IMR-90 (cell line): ENCODE measurements around the gene SCAF11. TPM values are rescaled to one million over a fixed set of nuclear protein-coding genes. Genes with fewer than 3 reads are reported as not detected.

Source experiments
- ATAC-seq: fragments of 200-7000 bp; cut with Tn5 transposase; 2 replicates; pipeline ENCODE4 v1.9.1; 2020; ENCODE audit warnings: low read depth, mild to moderate bottlenecking, moderate library complexity
- BruUV-seq: library from RNA; stranded (reverse); fragments of 400-500 nt; replicated peaks from 2 replicates; lab custom pipeline; 2021; lab: Mats Ljungman, UMichigan
- CTCF ChIA-PET: fragments of 300-600 bp; formaldehyde crosslinking; extraction: SDS; loops from one replicate; lab custom pipeline; 2021; ENCODE audit warnings: antibody characterized with exemption; lab: Yijun Ruan, JAX
- POLR2A ChIA-PET: fragments of 300-600 bp; sonication (Branson Sonifier 250); formaldehyde crosslinking; loops from one replicate; lab custom pipeline; 2022; ENCODE audit warnings: antibody characterized with exemption; ENCODE audit not compliant: unreplicated experiment; lab: Charles Lee
- DNase-seq: peaks from one replicate; pipeline ENCODE4 v3.0.0; 2013
- H2AFZ ChIP-seq: replicated peaks from 2 replicates; pipeline ENCODE3; 2013; ENCODE audit warnings: low read length, mild to moderate bottlenecking; ENCODE audit not compliant: poor library complexity
- H2AK5ac ChIP-seq: 2 replicates; pipeline ENCODE4 v1.6.1; 2013; ENCODE audit warnings: low read depth, low read length, inconsistent platforms
- H2AK9ac ChIP-seq: replicated peaks from 2 replicates; pipeline ENCODE3; 2013; ENCODE audit warnings: mild to moderate bottlenecking, low read depth, low read length, moderate library complexity; ENCODE audit not compliant: poor library complexity
- H2BK120ac ChIP-seq: 2 replicates; pipeline ENCODE4 v1.6.1; 2013; ENCODE audit warnings: low read depth, low read length, inconsistent platforms
- H2BK15ac ChIP-seq: 3 replicates; pipeline ENCODE4 v1.6.1; 2013; ENCODE audit warnings: low read depth, low read length, inconsistent platforms
- H2BK20ac ChIP-seq: 2 replicates; pipeline ENCODE4 v1.6.1; 2013; ENCODE audit warnings: low read depth, mild to moderate bottlenecking, inconsistent platforms, low read length, moderate library complexity
- H2BK5ac ChIP-seq: 2 replicates; pipeline ENCODE4 v1.6.1; 2013; ENCODE audit warnings: mild to moderate bottlenecking, low read depth, low read length, inconsistent platforms; ENCODE audit not compliant: poor library complexity, severe bottlenecking
- H3K14ac ChIP-seq: replicated peaks from 2 replicates; pipeline ENCODE4 v1.6.1; 2013; ENCODE audit warnings: low read depth, low read length, inconsistent platforms
- H3K18ac ChIP-seq: 2 replicates; pipeline ENCODE4 v1.6.1; 2013; ENCODE audit warnings: low read depth, low read length, control low read depth
- H3K23ac ChIP-seq: 2 replicates; pipeline ENCODE4 v1.6.1; 2013; ENCODE audit warnings: low read depth, low read length, inconsistent platforms
- H3K27ac ChIP-seq: 2 replicates; pipeline ENCODE4 v1.5.1; 2013; ENCODE audit warnings: mild to moderate bottlenecking, control low read depth, low read length; ENCODE audit not compliant: insufficient read depth
- H3K27me3 ChIP-seq: 2 replicates; pipeline ENCODE4 v1.6.1; 2013; ENCODE audit warnings: low read length; ENCODE audit not compliant: control insufficient read depth, insufficient read depth
- H3K36me3 ChIP-seq: 2 replicates; pipeline ENCODE4 v1.6.1; 2013; ENCODE audit warnings: low read length, mixed read lengths; ENCODE audit not compliant: control insufficient read depth, insufficient read depth
- H3K4ac ChIP-seq: 2 replicates; pipeline ENCODE4 v1.6.1; 2013; ENCODE audit warnings: low read depth, low read length, inconsistent platforms
- H3K4me1 ChIP-seq: 2 replicates; pipeline ENCODE4 v1.6.1; 2013; ENCODE audit warnings: low read length, mixed read lengths; ENCODE audit not compliant: control insufficient read depth, insufficient read depth
- H3K4me2 ChIP-seq: 2 replicates; pipeline ENCODE4 v1.6.1; 2013; ENCODE audit warnings: low read depth, mild to moderate bottlenecking, control low read depth, low read length, moderate library complexity
- H3K4me3 ChIP-seq: 2 replicates; pipeline ENCODE4 v1.5.1; 2013; ENCODE audit warnings: low read depth, mild to moderate bottlenecking, control low read depth, low read length, moderate library complexity; ENCODE audit not compliant: insufficient read depth
- H3K56ac ChIP-seq: 2 replicates; pipeline ENCODE4 v1.6.1; 2013; ENCODE audit warnings: low read length, inconsistent platforms; ENCODE audit not compliant: insufficient read depth; ENCODE audit errors: extremely low read depth
- H3K79me1 ChIP-seq, 2 experiments: 2 replicates each; pipeline ENCODE4 v1.6.1; 2013; ENCODE audit warnings: low read length in 2 of 2, inconsistent platforms in 1 of 2, low read depth in 1 of 2
- H3K9ac ChIP-seq: 2 replicates; pipeline ENCODE4 v1.6.1; 2013; ENCODE audit warnings: low read depth, low read length, control low read depth
- H3K9me1 ChIP-seq: 2 replicates; pipeline ENCODE4 v1.6.1; 2013; ENCODE audit warnings: low read length, inconsistent platforms; ENCODE audit not compliant: insufficient read depth
- H3K9me3 ChIP-seq: 2 replicates; pipeline ENCODE4 v1.6.1; 2013; ENCODE audit warnings: low read length; ENCODE audit not compliant: control insufficient read depth, insufficient read depth
- H4K20me1 ChIP-seq: 2 replicates; pipeline ENCODE4 v1.6.1; 2013; ENCODE audit warnings: low read length, inconsistent platforms; ENCODE audit not compliant: insufficient read depth
- H4K5ac ChIP-seq: 2 replicates; pipeline ENCODE4 v1.6.1; 2013; ENCODE audit warnings: mild to moderate bottlenecking, low read depth, low read length, control low read depth
- H4K8ac ChIP-seq, 2 experiments: 2 replicates each; pipeline ENCODE4 v1.6.1; 2013; ENCODE audit warnings: low read depth in 2 of 2, low read length in 2 of 2, control low read depth in 1 of 2, inconsistent platforms in 1 of 2
- H4K91ac ChIP-seq: 2 replicates; pipeline ENCODE4 v1.6.1; 2013; ENCODE audit warnings: low read depth, low read length, inconsistent platforms; ENCODE audit not compliant: insufficient read depth
- BHLHE40 ChIP-seq: fragments of 150-350 bp; IDR thresholded peaks from 2 replicates; pipeline ENCODE4 v1.6.1; 2016; ENCODE audit warnings: mild to moderate bottlenecking, low read depth, low read length
- CHD1 ChIP-seq: IDR thresholded peaks from 2 replicates; pipeline ENCODE4 v1.6.1; 2012; ENCODE audit warnings: low read depth, low read length, improper control_type of control experiment
- CTCF ChIP-seq: conservative IDR thresholded peaks from 2 replicates; pipeline ENCODE4 v1.5.1; 2012; ENCODE audit warnings: mild to moderate bottlenecking, low read depth, low read length, improper control_type of control experiment
- ELK1 ChIP-seq: fragments of 150-350 bp; IDR thresholded peaks from 2 replicates; pipeline ENCODE4 v1.6.1; 2016; ENCODE audit warnings: low read depth, mild to moderate bottlenecking, low read length, moderate library complexity, borderline replicate concordance
- MXI1 ChIP-seq: IDR thresholded peaks from 2 replicates; pipeline ENCODE4 v1.6.1; 2012; ENCODE audit warnings: low read depth, mild to moderate bottlenecking, low read length, moderate library complexity, borderline replicate concordance
- NFE2L2 ChIP-seq: fragments of 150-350 bp; IDR thresholded peaks from 2 replicates; pipeline ENCODE4 v1.6.1; 2016; ENCODE audit warnings: low read depth, mild to moderate bottlenecking, low read length
- POLR2A ChIP-seq: IDR thresholded peaks from 2 replicates; pipeline ENCODE4 v1.6.1; 2012; ENCODE audit warnings: mild to moderate bottlenecking, low read depth, low read length
- RAD21 ChIP-seq: IDR thresholded peaks from 2 replicates; pipeline ENCODE4 v1.6.1; 2012; ENCODE audit warnings: low read length, improper control_type of control experiment
- RFX5 ChIP-seq: IDR thresholded peaks from 2 replicates; pipeline ENCODE4 v1.8.0; 2012; ENCODE audit warnings: low read depth, mild to moderate bottlenecking, low read length, moderate library complexity
- USF2 ChIP-seq: fragments of 150-350 bp; IDR thresholded peaks from 2 replicates; pipeline ENCODE4 v1.6.1; 2017; ENCODE audit warnings: mild to moderate bottlenecking, antibody characterized with exemption, low read length, low read depth
- dilution Hi-C: fragments of 300-500 bp; cut with HindIII; formaldehyde crosslinking; loops from one replicate; pipeline ENCODE4 v1.14.3; 2018; ENCODE audit warnings: low sequenced_read_pairs; ENCODE audit not compliant: unreplicated experiment
- in situ Hi-C: fragments of 300-500 bp; cut with MboI; formaldehyde crosslinking; loops from 3 replicates; pipeline ENCODE4 v1.14.3; 2019; ENCODE audit warnings: low sequenced_read_pairs, inconsistent platforms, mixed read lengths
- intact Hi-C: fragments of 100-400 bp; cut with micrococcal nuclease; formaldehyde crosslinking; loops from 2 replicates; pipeline ENCODE4 v1.10.0; 2022
- polyA plus RNA-seq, 3 experiments: library from polyadenylated mRNA; depleted of rRNA; stranded (reverse); fragments of >200 nt; gene quantifications; 2 replicates each; pipeline ENCODE4 v1.2.3, GENCODE V29; 2012; ENCODE audit warnings: low replicate concordance in 1 of 3
- total RNA-seq: library from RNA; depleted of rRNA; stranded (reverse); fragments of >200 nt; gene quantifications from 2 replicates; pipeline ENCODE4 v1.2.3, GENCODE V29; 2012

The SCAF11 gene
- total and polyA plus RNA-seq, 2 of the 4 experiments (the other 2 are of a cell fraction) = 33.9 to 70.4 TPM

- Histone ChIP-seq H3K4me2 (no peak overlapping the region), H4K8ac (no peak overlapping the region), H2AFZ (no peak overlapping the region), H2BK5ac (no peak overlapping the region), H3K36me3 (no peaks in the 10 kb centered on the region), H3K4me3 (no peak overlapping the region), H3K23ac (no peak overlapping the region), H3K79me1 (no peaks in the 10 kb centered on the region), H3K9ac (no peak overlapping the region), H2BK120ac (no peak overlapping the region), H4K91ac (no peak overlapping the region), H3K14ac (no peak overlapping the region), H3K18ac (no peak overlapping the region), H3K56ac (no peak overlapping the region), H4K20me1 (no peaks in the 10 kb centered on the region; the same call in 1 of the 2 replicates), H3K27ac (no peak overlapping the region), H2AK9ac (no peak overlapping the region), H3K4ac (no peak overlapping the region), H4K5ac (no peak overlapping the region), H3K4me1 (no peaks in the 10 kb centered on the region), H2AK5ac (no peak overlapping the region), H2BK15ac (no peak overlapping the region), H3K9me1 (no peaks in the 10 kb centered on the region), H3K27me3 (no peaks in the 10 kb centered on the region), H3K9me3 (peaks cover 7% of the 10 kb centered on the region), H2BK20ac (no peak overlapping the region)
- intact Hi-C loops (no loop called here), in situ Hi-C loops (loop anchor here (25.0 kb wide), 1 partner anchor 483 kb away; no protein-coding TSS in a partner anchor), dilution Hi-C loops (no loop called here)
- no peak for DNase-seq
- CTCF ChIA-PET = no interaction called here
- POLR2A ChIA-PET = no interaction called here
- BruUV-seq = no TSS peak
- TF ChIP-seq CTCF (no peak), POLR2A (no peak), ELK1 (no peak), MXI1 (no peak), CHD1 (no peak), NFE2L2 (no peak), USF2 (no peak), RAD21 (no peak), RFX5 (no peak), BHLHE40 (no peak)
- no peak for ATAC-seq
These were observed 30.4 kb upstream of the SCAF11 start for GRCh38 chr12:46020768-46021167.
